ENCODE data around the gene SAT2. TPM values are rescaled to one million over a fixed set of nuclear protein-coding genes. Genes with fewer than 3 reads are reported as not detected.

Gene SAT2
- total and polyA plus RNA-seq, 2 of the 13 experiments (the other 11 are each of a cell fraction or from before 2014, with no cell fraction given) = 37.6 to 93.7 TPM

DNA sequence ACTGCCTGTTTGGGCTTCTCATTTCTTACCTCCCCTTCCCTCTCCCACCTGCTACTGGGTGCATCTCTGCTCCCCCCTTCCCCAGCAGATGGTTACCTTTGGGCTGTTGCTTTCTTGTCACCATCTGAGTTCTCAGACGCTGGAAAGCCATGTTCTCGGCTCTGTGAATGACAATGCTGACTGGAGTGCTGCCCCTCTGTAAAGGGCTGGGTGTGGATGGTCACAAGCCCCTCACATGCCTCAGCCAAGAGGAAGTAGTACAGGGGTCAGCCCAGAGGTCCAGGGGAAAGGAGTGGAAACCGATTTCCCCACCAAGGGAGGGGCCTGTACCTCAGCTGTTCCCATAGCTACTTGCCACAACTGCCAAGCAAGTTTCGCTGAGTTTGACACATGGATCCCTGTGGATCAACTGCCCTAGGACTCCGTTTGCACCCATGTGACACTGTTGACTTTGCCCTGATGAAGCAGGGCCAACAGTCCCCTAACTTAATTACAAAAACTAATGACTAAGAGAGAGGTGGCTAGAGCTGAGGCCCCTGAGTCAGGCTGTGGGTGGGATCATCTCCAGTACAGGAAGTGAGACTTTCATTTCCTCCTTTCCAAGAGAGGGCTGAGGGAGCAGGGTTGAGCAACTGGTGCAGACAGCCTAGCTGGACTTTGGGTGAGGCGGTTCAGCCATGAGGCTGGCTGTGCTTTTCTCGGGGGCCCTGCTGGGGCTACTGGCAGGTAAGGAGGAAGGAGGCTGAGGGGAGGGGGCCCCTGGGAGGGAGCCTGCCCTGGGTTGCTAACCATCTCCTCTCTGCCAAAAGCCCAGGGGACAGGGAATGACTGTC is 48.4 kb downstream of the SAT2 start, which contains the start of gene CD68 (continued):
- TF ChIP-seq ZNF883 (CRISPR knock-in tag; IDR thresholded peaks at IDR 0.05; ENCODE audit: not compliant biosample characterization) = peak; percentile 76
- TF ChIP-seq ZNF543 (CRISPR knock-in tag; IDR thresholded peaks at IDR 0.05) = peak; percentile 67; the same call in 1 of the 2 replicates
- TF ChIP-seq JUNB (CRISPR knock-in tag; IDR thresholded peaks at IDR 0.05; ENCODE audit: borderline replicate concordance) = peak; percentile 46; the same call in 1 of the 2 replicates
- TF ChIP-seq ELF1 (CRISPR knock-in tag; IDR thresholded peaks at IDR 0.05) = peak; percentile 80
- TF ChIP-seq ZNF143 (CRISPR knock-in tag; IDR thresholded peaks at IDR 0.05) = peak; percentile 52
- TF ChIP-seq GATAD2A (CRISPR knock-in tag; IDR thresholded peaks at IDR 0.05) = peak; percentile 47; the same call in 1 of the 2 replicates
- peak; percentile 18; the same call in 1 of the 2 replicates for TF ChIP-seq PHF8 (CRISPR knock-in tag; IDR thresholded peaks at IDR 0.05)
- TF ChIP-seq, protein P1, sequence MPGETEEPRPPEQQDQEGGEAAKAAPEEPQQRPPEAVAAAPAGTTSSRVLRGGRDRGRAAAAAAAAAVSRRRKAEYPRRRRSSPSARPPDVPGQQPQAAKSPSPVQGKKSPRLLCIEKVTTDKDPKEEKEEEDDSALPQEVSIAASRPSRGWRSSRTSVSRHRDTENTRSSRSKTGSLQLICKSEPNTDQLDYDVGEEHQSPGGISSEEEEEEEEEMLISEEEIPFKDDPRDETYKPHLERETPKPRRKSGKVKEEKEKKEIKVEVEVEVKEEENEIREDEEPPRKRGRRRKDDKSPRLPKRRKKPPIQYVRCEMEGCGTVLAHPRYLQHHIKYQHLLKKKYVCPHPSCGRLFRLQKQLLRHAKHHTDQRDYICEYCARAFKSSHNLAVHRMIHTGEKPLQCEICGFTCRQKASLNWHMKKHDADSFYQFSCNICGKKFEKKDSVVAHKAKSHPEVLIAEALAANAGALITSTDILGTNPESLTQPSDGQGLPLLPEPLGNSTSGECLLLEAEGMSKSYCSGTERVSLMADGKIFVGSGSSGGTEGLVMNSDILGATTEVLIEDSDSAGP (CRISPR knock-in tag; IDR thresholded peaks at IDR 0.05; ENCODE audit: borderline replicate concordance) = peak; percentile 69; the same call in 1 of the 2 replicates
- peak; percentile 88; the same call in 1 of the 2 replicates for TF ChIP-seq ZFP36L1 (CRISPR knock-in tag; IDR thresholded peaks at IDR 0.05)
- 0 out of 2 replicates have a peak, but pooled peaks have one; percentile 39 for TF ChIP-seq HOXA9 (CRISPR knock-in tag; IDR thresholded peaks at IDR 0.05; ENCODE audit: borderline replicate concordance)
- TF ChIP-seq, protein P2, sequence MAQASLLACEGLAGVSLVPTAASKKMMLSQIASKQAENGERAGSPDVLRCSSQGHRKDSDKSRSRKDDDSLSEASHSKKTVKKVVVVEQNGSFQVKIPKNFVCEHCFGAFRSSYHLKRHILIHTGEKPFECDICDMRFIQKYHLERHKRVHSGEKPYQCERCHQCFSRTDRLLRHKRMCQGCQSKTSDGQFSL (CRISPR knock-in tag; IDR thresholded peaks at IDR 0.05) = no peak
- peak; percentile 76 for TF ChIP-seq GABPB1 (CRISPR knock-in tag; IDR thresholded peaks at IDR 0.05)
- TF ChIP-seq, protein P3, sequence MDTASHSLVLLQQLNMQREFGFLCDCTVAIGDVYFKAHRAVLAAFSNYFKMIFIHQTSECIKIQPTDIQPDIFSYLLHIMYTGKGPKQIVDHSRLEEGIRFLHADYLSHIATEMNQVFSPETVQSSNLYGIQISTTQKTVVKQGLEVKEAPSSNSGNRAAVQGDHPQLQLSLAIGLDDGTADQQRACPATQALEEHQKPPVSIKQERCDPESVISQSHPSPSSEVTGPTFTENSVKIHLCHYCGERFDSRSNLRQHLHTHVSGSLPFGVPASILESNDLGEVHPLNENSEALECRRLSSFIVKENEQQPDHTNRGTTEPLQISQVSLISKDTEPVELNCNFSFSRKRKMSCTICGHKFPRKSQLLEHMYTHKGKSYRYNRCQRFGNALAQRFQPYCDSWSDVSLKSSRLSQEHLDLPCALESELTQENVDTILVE (CRISPR knock-in tag; IDR thresholded peaks at IDR 0.05) = peak; percentile 87; the same call in 1 of the 2 replicates
- peak; percentile 74 for TF ChIP-seq IKZF4 (CRISPR knock-in tag; IDR thresholded peaks at IDR 0.05; ENCODE audit: borderline replicate concordance, low read depth, not compliant biosample characterization)
- no peak for TF ChIP-seq ZNF563 (CRISPR knock-in tag; IDR thresholded peaks at IDR 0.05)
- peak; percentile 78 for TF ChIP-seq FOXA3 (CRISPR knock-in tag; IDR thresholded peaks at IDR 0.05)
- TF ChIP-seq, protein P4, sequence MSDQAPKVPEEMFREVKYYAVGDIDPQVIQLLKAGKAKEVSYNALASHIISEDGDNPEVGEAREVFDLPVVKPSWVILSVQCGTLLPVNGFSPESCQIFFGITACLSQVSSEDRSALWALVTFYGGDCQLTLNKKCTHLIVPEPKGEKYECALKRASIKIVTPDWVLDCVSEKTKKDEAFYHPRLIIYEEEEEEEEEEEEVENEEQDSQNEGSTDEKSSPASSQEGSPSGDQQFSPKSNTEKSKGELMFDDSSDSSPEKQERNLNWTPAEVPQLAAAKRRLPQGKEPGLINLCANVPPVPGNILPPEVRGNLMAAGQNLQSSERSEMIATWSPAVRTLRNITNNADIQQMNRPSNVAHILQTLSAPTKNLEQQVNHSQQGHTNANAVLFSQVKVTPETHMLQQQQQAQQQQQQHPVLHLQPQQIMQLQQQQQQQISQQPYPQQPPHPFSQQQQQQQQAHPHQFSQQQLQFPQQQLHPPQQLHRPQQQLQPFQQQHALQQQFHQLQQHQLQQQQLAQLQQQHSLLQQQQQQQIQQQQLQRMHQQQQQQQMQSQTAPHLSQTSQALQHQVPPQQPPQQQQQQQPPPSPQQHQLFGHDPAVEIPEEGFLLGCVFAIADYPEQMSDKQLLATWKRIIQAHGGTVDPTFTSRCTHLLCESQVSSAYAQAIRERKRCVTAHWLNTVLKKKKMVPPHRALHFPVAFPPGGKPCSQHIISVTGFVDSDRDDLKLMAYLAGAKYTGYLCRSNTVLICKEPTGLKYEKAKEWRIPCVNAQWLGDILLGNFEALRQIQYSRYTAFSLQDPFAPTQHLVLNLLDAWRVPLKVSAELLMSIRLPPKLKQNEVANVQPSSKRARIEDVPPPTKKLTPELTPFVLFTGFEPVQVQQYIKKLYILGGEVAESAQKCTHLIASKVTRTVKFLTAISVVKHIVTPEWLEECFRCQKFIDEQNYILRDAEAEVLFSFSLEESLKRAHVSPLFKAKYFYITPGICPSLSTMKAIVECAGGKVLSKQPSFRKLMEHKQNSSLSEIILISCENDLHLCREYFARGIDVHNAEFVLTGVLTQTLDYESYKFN (CRISPR knock-in tag; conservative IDR thresholded peaks at IDR 0.05) = peak; percentile 85
- peak; percentile 81 for TF ChIP-seq MIER2 (CRISPR knock-in tag; IDR thresholded peaks at IDR 0.05)
- peak; percentile 78 for TF ChIP-seq RFX3 (CRISPR knock-in tag; IDR thresholded peaks at IDR 0.05)
- TF ChIP-seq ZBTB42 (CRISPR knock-in tag; IDR thresholded peaks at IDR 0.05) = no peak
- TF ChIP-seq ZNF737 (CRISPR knock-in tag; IDR thresholded peaks at IDR 0.05; ENCODE audit: borderline replicate concordance) = peak; percentile 52; the same call in 1 of the 2 replicates
- no peak for TF ChIP-seq SRSF9 (IDR thresholded peaks at IDR 0.05; ENCODE audit: borderline replicate concordance, insufficient read depth, low read depth, low read length, poor library complexity, severe bottlenecking)
- 0 out of 2 replicates have a peak, but pooled peaks have one; percentile 25 for TF ChIP-seq ZNF616 (CRISPR knock-in tag; IDR thresholded peaks at IDR 0.05; ENCODE audit: low read depth)

All from HepG2 (cell line).